Nephron progenitor cell (in vitro differentiated cells): ENCODE results near the gene TMEM156.
A peak's percentile ranks its signal among the peaks of the same experiment; 100 is the strongest.
"Not testable (repeated sequence)": the region's sequence is repeated elsewhere in the genome, so short reads cannot be mapped to it uniquely, and the experiment has no call there.

ENCODE experiments used
- DNase-seq: peaks from one replicate; pipeline ENCODE4 v3.0.0; 2021
- H3K27ac Mint-ChIP-seq: 2 replicates; pipeline ENCODE4 v1.8.0; 2021; ENCODE audit warnings: mild to moderate bottlenecking, moderate library complexity, mixed read lengths
- H3K27me3 Mint-ChIP-seq: 2 replicates; pipeline ENCODE4 v1.8.0; 2021; ENCODE audit warnings: mild to moderate bottlenecking, low read depth, mixed read lengths; ENCODE audit not compliant: poor library complexity
- H3K36me3 Mint-ChIP-seq: 2 replicates; pipeline ENCODE4 v1.8.0; 2021; ENCODE audit warnings: low read depth, mixed read lengths
- H3K4me1 Mint-ChIP-seq: 2 replicates; pipeline ENCODE4 v1.8.0; 2021; ENCODE audit warnings: mixed read lengths
- H3K4me3 Mint-ChIP-seq: 2 replicates; pipeline ENCODE4 v1.8.0; 2021; ENCODE audit warnings: mild to moderate bottlenecking, moderate library complexity, mixed read lengths
- H3K9me3 Mint-ChIP-seq: 2 replicates; pipeline ENCODE4 v1.8.0; 2021; ENCODE audit warnings: mild to moderate bottlenecking, moderate library complexity, mixed read lengths
- CTCF ChIP-seq: fragments of 200-600 bp; sonication (generic); IDR thresholded peaks from 2 replicates; pipeline ENCODE4 v1.5.0; 2021; ENCODE audit warnings: antibody characterized with exemption

Gene TMEM156

GRCh38 chr4:38950159-38950558 lies 82.0 kb downstream of the TMEM156 start:
- TF ChIP-seq CTCF = no peak
- DNase-seq = no peak
- Mint-ChIP-seq H3K4me1 (peaks cover 59% of the 10 kb centered on the region), H3K36me3 (no peaks in the 10 kb centered on the region), H3K4me3 (no peak overlapping the region), H3K9me3 (no peaks in the 10 kb centered on the region), H3K27ac (peak overlapping the region; percentile 67), H3K27me3 (no peaks in the 10 kb centered on the region)

- no peaks in the 10 kb centered on the region for H3K9me3 Mint-ChIP-seq
- TF ChIP-seq CTCF = no peak
- H3K4me1 Mint-ChIP-seq = peaks cover 59% of the 10 kb centered on the region
- no peak for DNase-seq
- H3K27me3 Mint-ChIP-seq = no peaks in the 10 kb centered on the region
- peak overlapping the region; percentile 41 for H3K27ac Mint-ChIP-seq
- peak overlapping the region; percentile 18 for H3K4me3 Mint-ChIP-seq
- H3K36me3 Mint-ChIP-seq = peaks cover 2% of the 10 kb centered on the region
Measured at GRCh38 chr4:38949411-38950051, 82.7 kb downstream of the TMEM156 start.

GRCh38 chr4:38948551-38948950 lies 83.7 kb downstream of the TMEM156 start:
- Mint-ChIP-seq H3K27ac (no peak overlapping the region), H3K4me1 (peaks cover 52% of the 10 kb centered on the region), H3K4me3 (no peak overlapping the region), H3K9me3 (no peaks in the 10 kb centered on the region), H3K27me3 (no peaks in the 10 kb centered on the region), H3K36me3 (peaks cover 8% of the 10 kb centered on the region)
- no peak for DNase-seq
- TF ChIP-seq CTCF = no peak

- no peak for TF ChIP-seq CTCF
- Mint-ChIP-seq H3K36me3 (peaks cover 11% of the 10 kb centered on the region), H3K4me3 (no peak overlapping the region), H3K27ac (no peak overlapping the region), H3K9me3 (no peaks in the 10 kb centered on the region), H3K4me1 (peaks cover 42% of the 10 kb centered on the region), H3K27me3 (peaks cover 3% of the 10 kb centered on the region)
- DNase-seq = no peak
Measured at GRCh38 chr4:38946919-38947318, 85.3 kb downstream of the TMEM156 start.

- Mint-ChIP-seq H3K4me1 (peaks cover 21% of the 10 kb centered on the region), H3K36me3 (peaks cover 11% of the 10 kb centered on the region), H3K27ac (peak overlapping the region; percentile 80), H3K4me3 (no peak overlapping the region), H3K27me3 (peaks cover 3% of the 10 kb centered on the region), H3K9me3 (no peaks in the 10 kb centered on the region)
- no peak for TF ChIP-seq CTCF
- DNase-seq = no peak
Measured at GRCh38 chr4:38944440-38944839, 87.8 kb downstream of the TMEM156 start.

GRCh38 chr4:38943343-38943742 lies 88.9 kb downstream of the TMEM156 start:
- no peak for DNase-seq
- Mint-ChIP-seq H3K4me3 (no peak overlapping the region), H3K9me3 (no peaks in the 10 kb centered on the region), H3K4me1 (peaks cover 13% of the 10 kb centered on the region), H3K27me3 (peaks cover 3% of the 10 kb centered on the region), H3K36me3 (peaks cover 20% of the 10 kb centered on the region), H3K27ac (no peak overlapping the region)
- TF ChIP-seq CTCF = no peak

- peaks cover 30% of the 10 kb centered on the region for H3K36me3 Mint-ChIP-seq
- not testable (repeated sequence) for DNase-seq, H3K4me1 Mint-ChIP-seq, H3K9me3 Mint-ChIP-seq, H3K27me3 Mint-ChIP-seq, H3K4me3 Mint-ChIP-seq, H3K27ac Mint-ChIP-seq
Measured at GRCh38 chr4:38941906-38942305, 90.3 kb downstream of the TMEM156 start.
